Measurements from ENCODE around the gene MS4A7.

The MS4A7 gene

GRCh38 chr11:60371386-60371785 lies 6.9 kb upstream of the MS4A7 start:
- DNase-seq, result no peak

DNA sequence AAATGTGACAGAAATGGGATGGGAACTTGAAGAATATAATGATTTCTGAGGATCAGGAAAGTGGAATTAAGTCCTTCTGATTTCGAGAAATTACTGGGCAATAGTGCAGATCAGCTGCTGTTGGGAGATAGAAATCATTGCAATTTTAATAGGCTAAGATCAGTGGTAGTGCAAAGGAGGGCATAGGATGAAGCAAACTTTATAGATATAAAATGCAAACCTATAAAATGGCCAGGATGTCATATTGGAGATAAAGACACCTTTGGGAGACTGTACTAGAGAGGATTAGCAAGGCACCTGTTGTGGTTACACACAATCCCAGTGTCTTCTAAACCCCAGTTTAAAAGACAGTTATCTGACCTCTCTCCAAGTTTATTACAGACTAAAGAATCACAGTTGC lies 6.5 kb upstream of the MS4A7 start:
- DNase-seq, result no peak

DNA sequence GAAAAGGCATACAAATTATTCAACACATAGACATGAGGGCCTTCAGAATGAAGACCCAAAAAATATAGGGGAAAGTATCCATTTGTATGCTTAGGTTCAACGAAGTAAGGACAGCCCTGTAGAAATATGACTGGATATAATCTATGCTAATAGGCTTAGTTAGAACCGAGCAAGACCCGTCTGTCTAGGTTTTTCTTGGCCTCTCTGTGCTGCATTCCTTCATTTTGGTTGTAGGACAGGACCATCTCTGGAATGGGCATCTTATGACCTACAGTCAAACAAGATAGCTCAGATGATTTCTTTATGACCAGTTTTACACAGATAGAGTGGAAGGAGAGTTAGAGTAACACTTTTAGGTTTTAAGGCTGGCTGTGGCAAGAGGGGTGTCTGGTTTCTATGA lies 5.6 kb upstream of the MS4A7 start:
- DNase-seq, result no peak

- no peak for DNase-seq
Measured at GRCh38 chr11:60375316-60375715, 3.0 kb upstream of the MS4A7 start.

- DNase-seq, result no peak
Measured at GRCh38 chr11:60376601-60377000, 1.7 kb upstream of the MS4A7 start.

- DNase-seq, result no peak
Measured at GRCh38 chr11:60377401-60378136, 763 bp upstream of the MS4A7 start.

GRCh38 chr11:60389279-60389910 lies 11.1 kb downstream of the MS4A7 start:
- no peak for DNase-seq

DNA sequence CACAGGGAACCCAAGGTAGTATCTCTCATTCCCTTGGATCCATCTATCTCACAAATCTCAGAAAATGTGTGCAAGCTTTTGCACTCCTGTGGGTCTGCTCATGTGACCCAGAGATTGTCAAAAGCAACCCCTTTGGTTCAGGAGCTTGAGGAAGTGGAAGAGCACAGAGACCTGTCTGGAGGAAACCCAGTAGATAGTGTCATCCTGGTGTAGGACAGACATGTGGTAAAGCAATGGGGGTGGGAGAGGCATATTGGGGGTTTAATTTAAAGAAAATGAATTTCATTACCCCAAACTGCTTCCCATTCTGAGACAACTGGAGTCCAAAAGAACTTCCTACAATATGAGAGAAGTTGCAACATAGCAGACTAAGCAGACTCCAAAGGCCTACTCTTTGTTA lies 12.1 kb downstream of the MS4A7 start:
- DNase-seq, result no peak

DNA sequence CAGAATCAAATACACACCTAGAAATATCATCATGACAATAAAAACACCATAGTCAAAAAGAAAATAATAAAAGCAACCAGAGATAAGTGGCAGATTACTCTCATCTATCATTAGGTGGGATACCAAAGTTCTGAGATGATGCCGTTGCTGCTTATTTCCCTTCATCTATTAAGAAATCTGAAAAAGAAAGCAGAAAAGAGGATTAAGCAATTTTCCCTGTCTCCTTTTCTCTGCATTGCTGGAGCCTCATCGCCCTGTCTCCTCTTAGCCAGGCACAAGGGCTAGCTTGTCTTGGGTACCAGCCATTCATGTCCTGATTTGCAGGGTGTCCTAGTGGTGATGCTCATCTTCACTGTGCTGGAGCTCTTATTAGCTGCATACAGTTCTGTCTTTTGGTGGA lies 14.0 kb downstream of the MS4A7 start:
- DNase-seq, result no peak

DNA sequence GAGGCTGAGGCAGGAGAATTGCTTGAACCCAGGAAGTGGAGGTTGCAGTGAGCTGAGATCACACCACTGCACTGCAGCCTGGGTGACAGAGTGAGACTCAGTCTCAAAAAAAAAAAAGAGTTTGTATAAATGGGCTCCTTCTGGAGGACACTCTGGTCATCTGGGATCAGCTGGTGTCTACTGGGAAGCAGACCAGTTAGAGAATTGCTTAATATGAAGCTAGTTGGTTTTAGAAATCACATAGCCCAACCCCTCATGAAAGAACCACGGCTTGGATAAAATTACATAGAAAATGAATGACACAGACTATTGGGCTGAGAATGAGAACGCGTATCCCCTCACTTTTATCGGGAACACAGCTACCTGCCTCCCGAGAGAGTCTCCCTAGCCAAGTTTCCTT lies 14.7 kb downstream of the MS4A7 start:
- no peak for DNase-seq

- no peak for DNase-seq
Measured at GRCh38 chr11:60394666-60395380, 16.5 kb downstream of the MS4A7 start.

- no peak for DNase-seq
Measured at GRCh38 chr11:60396382-60396781, 18.1 kb downstream of the MS4A7 start, which contains the start of gene MS4A14. Gene MS4A14, plus strand, starts transcription at chr11:60396459. Its CDS starts 120 bp downstream, at chr11:60396579.

GRCh38 chr11:60396799-60397198 lies 18.5 kb downstream of the MS4A7 start:
- no peak for DNase-seq

GRCh38 chr11:60420015-60420414 lies 41.7 kb downstream of the MS4A7 start:
- no peak for DNase-seq

DNA sequence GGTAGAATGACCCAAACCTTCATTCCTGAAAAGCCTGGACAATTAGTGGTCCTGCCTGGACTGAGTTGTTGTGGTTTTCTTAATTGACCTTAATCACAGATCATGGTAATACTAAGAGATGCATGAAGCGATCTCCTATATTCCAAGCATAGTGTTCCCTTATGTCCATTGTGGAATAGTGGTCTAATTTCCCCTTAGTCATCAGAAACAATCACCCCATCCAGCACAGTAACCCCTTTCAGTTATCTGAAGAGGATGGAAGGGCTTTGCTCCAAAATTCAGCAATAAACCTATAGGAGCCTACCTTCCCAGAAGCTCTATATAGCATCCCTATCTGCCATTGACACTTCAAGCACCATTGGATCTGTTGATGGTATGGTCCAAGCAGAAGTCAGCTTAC lies 44.3 kb downstream of the MS4A7 start:
- no peak for DNase-seq

DNA sequence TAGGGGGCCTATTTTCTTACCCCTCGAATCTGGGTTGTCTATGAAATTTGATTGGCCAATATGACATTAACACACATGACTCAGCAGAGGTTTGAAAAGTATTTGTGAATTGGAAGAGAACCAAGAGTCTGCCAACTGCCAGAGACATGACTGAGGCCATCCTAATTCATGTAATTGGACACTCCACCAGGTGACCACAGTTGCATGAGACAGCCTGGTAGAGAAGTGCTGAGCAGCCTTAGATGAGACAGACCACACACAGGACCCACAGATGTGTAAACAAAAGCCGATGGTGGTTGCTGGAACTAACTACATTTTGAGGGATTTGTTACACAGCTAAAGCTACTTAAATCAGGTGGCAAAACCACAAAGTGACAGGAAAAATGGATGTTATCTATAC lies 50.2 kb downstream of the MS4A7 start:
- DNase-seq, result no peak

DNA sequence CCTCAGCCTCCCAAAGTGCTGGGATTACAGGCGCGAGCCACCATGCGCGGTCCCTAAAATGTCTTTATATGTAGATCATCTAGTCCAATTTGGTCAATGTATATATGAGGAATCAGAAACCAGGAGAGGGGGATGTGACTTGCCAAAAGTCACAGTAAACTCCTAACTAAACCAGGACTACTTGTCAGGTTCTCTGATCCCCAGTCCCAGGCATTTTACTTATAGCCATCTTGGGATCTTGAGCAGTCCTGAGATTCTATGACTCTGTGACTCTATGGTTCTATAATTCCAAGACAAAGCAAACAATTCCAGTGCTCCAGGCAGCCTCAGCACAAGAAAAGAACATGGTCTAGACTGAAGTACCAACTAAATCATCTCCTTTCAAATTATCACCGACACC lies 50.9 kb downstream of the MS4A7 start, which contains the start of gene MS4A5:
Gene MS4A5 (plus strand): TSS at position 301 of the 400 bp plus-strand sequence. CDS start 103 bp downstream, outside the sequence.
- DNase-seq, result no peak

- no peak for DNase-seq
Measured at GRCh38 chr11:60431251-60431650, 52.9 kb downstream of the MS4A7 start.

GRCh38 chr11:60433401-60433800 lies 55.1 kb downstream of the MS4A7 start:
- no peak for DNase-seq

Measured in stimulated activated CD4-positive, alpha-beta T cell treated with anti-CD3 and anti-CD28 coated beads, Interleukin-4, amount 100 ng/mL, for 4 hours (primary cell).